Measurements from ENCODE around the gene IL18BP. TPM values are rescaled to one million over a fixed set of nuclear protein-coding genes. Genes with fewer than 3 reads are reported as not detected.

The IL18BP gene
- total and polyA plus RNA-seq, 9 of the 15 experiments (the other 6 are each of a cell fraction or from before 2014, with no cell fraction given): 0.34 to 9.4 (median 3.2) TPM

- no peak overlapping the region for H2AFZ ChIP-seq (ENCODE audit: low read depth, low read length)
- H3K4me2 ChIP-seq (ENCODE audit: insufficient read depth, low read length): no peak overlapping the region
- TF ChIP-seq LEF1 (IDR thresholded peaks at IDR 0.05): no peak
- peak; percentile 49; the same call in 1 of the 2 replicates for TF ChIP-seq ZKSCAN1 (IDR thresholded peaks at IDR 0.05; ENCODE audit: low read depth, low read length)
- 0 out of 2 replicates have a peak, but pooled peaks have one; percentile 3 for TF ChIP-seq POLR2G (IDR thresholded peaks at IDR 0.05; ENCODE audit: low read depth, low read length)
- H3K4me1 ChIP-seq (replicated peaks in 1 of 2; ENCODE audit: control insufficient read depth in 2 of 2, insufficient read depth in 2 of 2, low read length in 2 of 2): peaks cover 26 to 30% of the 10 kb centered on the region in 2 experiments
- no peak for ATAC-seq
- H3K9me3 ChIP-seq (replicated peaks; ENCODE audit: control insufficient read depth, insufficient read depth, low read depth, low read length): no peaks in the 10 kb centered on the region
- DNase-seq (ENCODE audit: extremely low read depth in 1 of 4, low spot score in 3 of 4): no peak
- no peak overlapping the region for H3K27ac ChIP-seq (ENCODE audit: extremely low read depth, low read depth, low read length)
- WGBS (ENCODE audit: insufficient coverage, low coverage, missing lambda C conversion rate): 68% methylated on average over 4 of the region's 5 CpGs
- H4K20me1 ChIP-seq (replicated peaks; ENCODE audit: control insufficient read depth, insufficient read depth, low read length): 0 out of 2 replicates have a peak, but pooled peaks cover 10% of the 10 kb centered on the region
- H3K27me3 ChIP-seq (ENCODE audit: control insufficient read depth in 2 of 2, insufficient read depth in 2 of 2, low read length in 2 of 2): no peaks in the 10 kb centered on the region
- H3K9ac ChIP-seq (ENCODE audit: insufficient read depth in 1 of 2, low read depth in 2 of 2, low read length in 2 of 2): peak overlapping the region in 1 of 2 experiments; percentile 80; a peak in 1 of 4 replicates
- peaks cover 3% of the 10 kb centered on the region for H3K9me1 ChIP-seq (ENCODE audit: control insufficient read depth, insufficient read depth, low read length)
- in situ Hi-C loops (cut with MboI) (no loop called here), intact Hi-C loops (cut with micrococcal nuclease) (no loop called here)
- no peak overlapping the region for H3K4me3 ChIP-seq
- H3K36me3 ChIP-seq (ENCODE audit: control insufficient read depth, insufficient read depth, low read length): peaks cover 8% of the 10 kb centered on the region; the same call in 1 of the 3 replicates
- CTCF ChIA-PET (ENCODE audit: low intra/inter-chr PET ratio): no interaction called here
- no peak for FAIRE-seq
- POLR2A ChIA-PET: interaction anchor here (0.7 to 1.5 kb wide), 2 partner anchors 17 to 25 kb away, joined by 3 read pairs; no protein-coding TSS in a partner anchor
- BruUV-seq (replicated peaks): no TSS peak
- H3K79me2 ChIP-seq (ENCODE audit: control insufficient read depth, insufficient read depth, low read length): peaks cover 56% of the 10 kb centered on the region
These were observed 43.5 kb downstream of the IL18BP start for GRCh38 chr11:72042064-72042745.

- in situ Hi-C loops (cut with MboI): no loop called here
- no peaks in the 10 kb centered on the region for H3K9me3 ChIP-seq (replicated peaks; ENCODE audit: control insufficient read depth, insufficient read depth, low read depth, low read length)
- no peak overlapping the region for H3K9ac ChIP-seq (ENCODE audit: insufficient read depth in 1 of 2, low read depth in 2 of 2, low read length in 2 of 2)
- H3K4me2 ChIP-seq (ENCODE audit: insufficient read depth, low read length): no peak overlapping the region
- intact Hi-C loops (cut with micrococcal nuclease): no loop called here
- H3K27me3 ChIP-seq (ENCODE audit: control insufficient read depth in 2 of 2, insufficient read depth in 2 of 2, low read length in 2 of 2): no peaks in the 10 kb centered on the region
- H3K79me2 ChIP-seq (ENCODE audit: control insufficient read depth, insufficient read depth, low read length): peaks cover 38% of the 10 kb centered on the region
- POLR2A ChIA-PET: interaction anchor here (0.6 kb wide), 1 partner anchor 48 kb away, joined by 4 read pairs; no protein-coding TSS in a partner anchor
- H3K36me3 ChIP-seq (ENCODE audit: control insufficient read depth, insufficient read depth, low read length): peaks cover 29% of the 10 kb centered on the region; the same call in 2 of the 3 replicates
- BruUV-seq (replicated peaks): no TSS peak
- ATAC-seq: no peak
- DNase-seq (ENCODE audit: extremely low read depth in 1 of 4, low spot score in 3 of 4): no peak
- H3K27ac ChIP-seq (ENCODE audit: extremely low read depth, low read depth, low read length): no peak overlapping the region
- CTCF ChIA-PET (ENCODE audit: low intra/inter-chr PET ratio): no interaction called here
- FAIRE-seq: no peak
- 90% methylated on average over 2 of the region's 5 CpGs for WGBS (ENCODE audit: insufficient coverage, low coverage, missing lambda C conversion rate)
- H2AFZ ChIP-seq (ENCODE audit: low read depth, low read length): no peak overlapping the region
- no peak overlapping the region for H3K4me3 ChIP-seq
- H3K4me1 ChIP-seq (replicated peaks in 1 of 2; ENCODE audit: control insufficient read depth in 2 of 2, insufficient read depth in 2 of 2, low read length in 2 of 2): peaks cover 9 to 10% of the 10 kb centered on the region in 2 experiments; a peak in 4 of 5 replicates
- H3K9me1 ChIP-seq (ENCODE audit: control insufficient read depth, insufficient read depth, low read length): no peaks in the 10 kb centered on the region
- 0 out of 2 replicates have a peak, but pooled peaks cover 5% of the 10 kb centered on the region for H4K20me1 ChIP-seq (replicated peaks; ENCODE audit: control insufficient read depth, insufficient read depth, low read length)
- TF ChIP-seq MXD1 (CRISPR knock-in tag; IDR thresholded peaks at IDR 0.05; ENCODE audit: borderline replicate concordance, poor library complexity, severe bottlenecking) (no peak), FOXA1 (IDR thresholded peaks at IDR 0.05; ENCODE audit: borderline replicate concordance) (no peak), CUX1 (CRISPR knock-in tag; IDR thresholded peaks at IDR 0.05) (no peak), LARP7 (IDR thresholded peaks at IDR 0.05) (no peak), RBM22 (IDR thresholded peaks at IDR 0.05; ENCODE audit: low read depth, low read length, poor library complexity, severe bottlenecking) (no peak), ZNF174 (CRISPR knock-in tag; IDR thresholded peaks at IDR 0.05) (no peak)
These were observed 47.1 kb downstream of the IL18BP start for GRCh38 chr11:72045849-72046248.
